ENCODE measurements around the gene C6orf15.

C6orf15 gene

DNA sequence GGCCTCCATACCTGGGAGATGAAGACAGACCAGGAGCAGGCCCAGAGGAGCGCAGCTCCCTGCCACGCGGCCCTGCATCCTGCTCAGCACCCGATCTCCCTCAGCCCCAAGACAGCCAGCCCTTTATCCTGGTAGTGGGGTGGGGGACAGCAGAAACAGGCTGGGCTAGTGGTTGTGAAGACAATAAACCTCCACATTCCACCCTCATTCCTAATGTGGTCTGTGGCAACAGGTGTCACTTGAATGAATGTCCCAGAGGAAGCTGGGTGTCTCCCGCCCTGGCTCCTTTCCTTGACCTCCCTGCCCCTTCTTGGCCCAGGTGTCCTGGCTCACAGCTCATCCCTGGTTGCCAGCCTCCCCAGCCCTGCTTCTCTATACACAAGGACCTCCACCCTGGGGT lies at the start of gene C6orf15:
Gene C6orf15 (minus strand): TSS at position 98 of the 400 bp plus-strand sequence. CDS start 20 bp downstream, at position 78.
- in situ Hi-C loops (cut with MboI; ENCODE audit: low sequenced_read_pairs): no loop called here

DNA sequence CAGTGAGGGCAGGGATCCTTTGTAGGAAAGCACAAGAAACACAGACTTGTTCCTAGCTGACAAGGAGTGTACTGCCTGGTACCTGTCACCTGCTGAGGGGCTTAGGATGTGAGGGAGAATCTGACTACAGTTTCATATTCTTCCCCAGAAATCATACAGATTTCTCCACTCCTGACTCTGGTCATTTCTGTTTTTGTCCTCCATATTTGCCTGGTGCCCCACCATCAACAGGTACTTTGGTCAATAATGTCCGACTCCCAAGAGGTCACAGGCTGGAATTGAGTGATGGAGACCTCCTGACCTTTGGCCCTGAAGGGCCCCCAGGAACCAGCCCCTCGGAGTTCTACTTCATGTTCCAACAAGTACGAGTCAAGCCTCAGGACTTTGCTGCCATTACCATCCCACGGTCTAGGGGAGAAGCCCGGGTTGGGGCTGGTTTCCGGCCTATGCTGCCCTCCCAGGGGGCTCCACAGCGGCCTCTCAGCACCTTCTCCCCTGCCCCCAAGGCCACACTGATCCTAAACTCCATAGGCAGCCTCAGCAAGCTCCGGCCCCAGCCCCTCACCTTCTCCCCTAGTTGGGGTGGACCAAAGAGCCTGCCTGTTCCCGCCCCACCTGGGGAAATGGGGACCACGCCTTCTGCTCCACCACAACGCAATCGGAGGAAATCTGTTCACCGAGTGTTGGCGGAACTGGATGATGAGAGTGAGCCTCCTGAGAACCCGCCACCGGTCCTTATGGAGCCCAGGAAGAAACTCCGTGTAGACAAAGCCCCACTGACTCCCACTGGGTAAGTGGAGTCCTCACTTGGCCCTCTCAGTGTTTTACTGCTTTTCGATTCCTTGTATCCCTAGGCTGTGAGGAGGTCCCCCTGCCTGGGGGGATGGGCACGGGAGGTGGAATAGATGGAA lies 49.1 kb upstream of the C6orf15 start:
- in situ Hi-C loops (cut with MboI; ENCODE audit: low sequenced_read_pairs): no loop called here

DNA sequence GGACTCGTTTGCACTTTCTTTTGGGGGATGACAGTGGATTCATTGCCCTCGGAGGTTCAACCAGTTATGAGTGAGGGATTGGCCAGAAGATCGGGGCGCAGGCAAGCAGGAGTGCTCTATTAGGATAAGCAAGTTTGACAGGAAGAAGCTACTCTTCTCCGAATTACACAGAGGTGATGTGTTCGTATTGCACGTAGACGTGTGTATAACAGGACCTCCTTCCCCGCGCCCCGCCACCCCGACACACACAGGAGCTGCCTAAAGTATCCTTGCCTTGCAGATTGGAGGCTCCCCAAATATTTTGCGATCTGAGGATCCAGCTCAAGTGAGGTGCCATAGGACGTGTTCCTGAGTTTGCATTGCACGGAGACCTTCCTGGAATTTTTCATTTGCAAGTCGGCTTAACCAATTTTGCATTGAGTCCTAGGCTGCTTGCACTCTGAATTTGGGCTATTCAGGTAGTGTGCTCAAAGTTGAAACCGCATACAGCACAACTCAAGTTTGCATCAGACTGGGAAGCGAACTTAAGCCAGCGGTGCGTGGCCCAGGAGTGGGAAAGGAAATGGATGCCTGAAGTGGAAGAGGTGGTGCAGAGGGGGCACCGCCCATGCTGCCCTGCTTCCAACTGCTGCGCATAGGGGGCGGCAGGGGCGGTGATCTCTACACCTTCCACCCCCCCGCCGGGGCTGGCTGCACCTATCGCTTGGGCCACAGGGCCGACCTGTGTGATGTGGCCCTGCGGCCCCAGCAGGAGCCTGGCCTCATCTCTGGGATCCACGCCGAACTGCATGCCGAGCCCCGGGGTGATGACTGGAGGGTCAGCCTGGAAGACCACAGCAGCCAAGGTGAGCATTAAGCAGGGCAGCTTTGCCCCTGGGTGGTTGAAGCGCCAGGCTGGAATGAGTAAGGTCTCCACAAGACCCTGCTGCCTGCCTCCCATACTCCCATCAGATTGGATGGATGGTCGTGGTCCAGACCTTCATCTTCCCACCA lies 46.8 kb upstream of the C6orf15 start:
- in situ Hi-C loops (cut with MboI; ENCODE audit: low sequenced_read_pairs): no loop called here

DNA sequence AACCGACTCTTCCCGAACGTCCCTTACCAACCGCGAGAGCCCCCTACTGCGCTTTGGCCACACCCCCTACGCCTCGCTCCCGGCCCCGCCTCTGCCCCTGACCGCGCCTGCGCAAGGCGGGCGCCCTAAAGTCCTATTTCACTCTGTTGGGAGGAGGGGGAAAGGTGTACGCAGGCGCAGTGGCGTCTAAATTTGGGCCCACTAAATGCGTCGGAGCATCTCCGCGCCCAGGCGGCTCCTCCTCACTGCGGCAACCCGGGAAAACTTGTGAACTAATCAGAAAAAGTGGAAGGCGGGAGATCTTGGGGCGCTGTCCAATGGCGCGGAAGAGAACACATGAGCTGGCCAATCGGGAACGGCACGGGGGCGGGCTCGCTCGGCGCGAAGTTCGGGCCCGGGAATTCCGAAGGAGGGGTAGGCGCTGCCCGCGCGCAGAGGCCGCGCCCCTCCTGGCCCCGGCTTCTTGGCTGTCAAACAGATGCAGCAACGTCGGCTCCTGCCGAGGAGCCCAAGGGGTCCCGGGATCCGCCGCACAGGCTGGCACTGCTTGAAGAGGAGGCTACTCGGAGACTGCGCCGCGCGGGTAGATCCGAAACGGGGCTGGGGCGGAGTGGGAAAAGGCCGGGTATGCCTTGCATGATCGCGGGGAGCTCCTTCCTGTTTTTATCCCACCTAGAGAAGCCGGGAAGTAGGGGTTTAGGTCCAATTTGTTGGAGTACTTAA lies 45.9 kb upstream of the C6orf15 start, which contains the start of gene TCF19:
Gene TCF19 (plus strand): TSS at position 450 of the 723 bp plus-strand sequence. CDS start 881 bp downstream, outside the sequence.
- in situ Hi-C loops (cut with MboI; ENCODE audit: low sequenced_read_pairs): no loop called here

DNA sequence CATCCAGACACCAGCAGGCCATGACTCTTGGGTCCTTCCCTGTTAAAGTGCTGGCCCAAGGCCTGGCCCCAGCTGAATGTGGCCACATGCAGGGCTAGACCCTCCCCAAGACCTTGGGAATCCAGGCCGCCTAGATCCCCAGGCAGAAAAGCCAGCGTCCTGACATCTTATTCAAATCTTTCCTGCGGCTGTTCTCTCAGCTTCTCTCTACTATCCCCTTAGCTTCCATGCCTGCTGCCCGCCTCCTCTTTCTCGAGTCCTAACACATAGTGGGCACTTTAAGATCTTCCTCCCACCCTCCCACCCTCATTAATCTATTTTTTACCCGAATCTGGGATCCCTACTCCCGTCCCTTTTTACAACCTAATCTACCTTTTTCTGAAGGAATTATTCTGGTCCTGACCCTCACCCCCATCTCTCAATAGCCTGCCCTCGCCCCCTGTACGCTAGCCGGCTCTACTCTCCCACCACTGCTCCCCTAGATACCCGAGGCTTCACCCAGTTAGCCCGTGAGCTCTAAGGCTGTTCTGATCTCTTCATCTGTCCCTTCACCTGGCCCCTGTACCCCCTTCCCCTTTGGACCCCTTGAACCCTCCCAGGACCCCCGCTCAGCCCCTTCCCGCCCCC lies 45.3 kb upstream of the C6orf15 start, which contains the start of gene CCHCR1:
Gene CCHCR1 (minus strand): TSS at position 290 of the 627 bp plus-strand sequence. CDS start 202 bp downstream, at position 88.
- in situ Hi-C loops (cut with MboI; ENCODE audit: low sequenced_read_pairs): no loop called here

DNA sequence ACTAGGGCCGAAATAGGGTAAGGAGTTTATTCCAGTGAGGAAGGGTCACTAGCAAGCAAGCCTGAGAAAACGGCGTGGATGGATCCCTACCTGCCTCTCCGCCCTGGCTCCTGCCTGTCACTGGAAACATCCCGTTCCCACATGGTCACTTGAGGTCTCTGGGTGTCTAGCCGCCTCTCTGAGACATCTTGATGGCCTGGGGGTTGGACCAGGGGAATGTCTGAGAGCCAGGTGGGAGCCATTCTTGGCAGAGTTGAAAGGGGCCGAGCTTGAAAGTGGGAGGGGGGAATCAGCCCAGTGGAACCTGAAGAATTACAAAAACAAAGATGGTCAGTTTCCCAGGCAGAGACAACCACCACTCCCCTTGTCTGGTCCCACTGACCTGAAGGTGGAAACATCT lies 44.3 kb upstream of the C6orf15 start:
- in situ Hi-C loops (cut with MboI; ENCODE audit: low sequenced_read_pairs): no loop called here

DNA sequence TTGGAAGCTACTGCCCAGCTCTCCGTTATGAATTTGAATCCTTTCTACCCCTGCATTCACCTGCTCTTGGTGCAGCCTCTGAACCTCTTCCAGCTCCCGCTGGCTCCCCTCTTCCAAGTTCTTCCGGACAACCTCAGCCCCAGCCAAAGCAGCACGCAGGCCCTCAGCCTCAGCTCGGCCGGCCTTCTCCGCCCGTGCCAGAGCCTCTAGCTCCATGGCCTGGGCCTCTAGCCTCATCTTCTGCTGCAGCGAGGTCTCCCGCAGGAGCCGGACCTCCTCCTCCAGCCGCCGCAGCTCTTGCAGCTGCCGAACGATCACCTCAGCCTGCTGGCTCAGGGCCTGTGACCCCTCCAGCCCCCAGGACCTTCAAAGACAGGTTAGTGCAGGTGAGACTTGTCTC lies 42.1 kb upstream of the C6orf15 start:
- in situ Hi-C loops (cut with MboI; ENCODE audit: low sequenced_read_pairs): no loop called here

DNA sequence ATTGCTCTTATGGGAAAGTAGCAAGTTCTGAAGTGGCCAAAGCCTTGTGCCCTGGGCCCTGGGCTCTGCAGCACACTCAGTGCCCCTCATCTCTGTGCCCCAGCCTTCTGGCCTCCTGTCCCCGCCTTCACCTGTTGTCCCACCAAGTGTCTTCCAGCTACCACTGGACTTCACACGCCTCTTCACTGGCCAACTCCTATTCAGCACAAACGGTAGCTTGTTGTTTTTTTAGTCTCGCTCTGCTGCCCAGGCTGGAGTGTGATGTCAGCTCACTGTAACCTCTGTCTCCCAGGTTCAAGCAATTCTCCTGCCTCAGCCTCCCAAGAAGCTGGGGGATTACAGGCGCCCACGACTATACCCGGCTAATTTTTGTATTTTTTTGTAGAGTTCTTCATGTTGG lies 40.4 kb upstream of the C6orf15 start:
- in situ Hi-C loops (cut with MboI; ENCODE audit: low sequenced_read_pairs): no loop called here

DNA sequence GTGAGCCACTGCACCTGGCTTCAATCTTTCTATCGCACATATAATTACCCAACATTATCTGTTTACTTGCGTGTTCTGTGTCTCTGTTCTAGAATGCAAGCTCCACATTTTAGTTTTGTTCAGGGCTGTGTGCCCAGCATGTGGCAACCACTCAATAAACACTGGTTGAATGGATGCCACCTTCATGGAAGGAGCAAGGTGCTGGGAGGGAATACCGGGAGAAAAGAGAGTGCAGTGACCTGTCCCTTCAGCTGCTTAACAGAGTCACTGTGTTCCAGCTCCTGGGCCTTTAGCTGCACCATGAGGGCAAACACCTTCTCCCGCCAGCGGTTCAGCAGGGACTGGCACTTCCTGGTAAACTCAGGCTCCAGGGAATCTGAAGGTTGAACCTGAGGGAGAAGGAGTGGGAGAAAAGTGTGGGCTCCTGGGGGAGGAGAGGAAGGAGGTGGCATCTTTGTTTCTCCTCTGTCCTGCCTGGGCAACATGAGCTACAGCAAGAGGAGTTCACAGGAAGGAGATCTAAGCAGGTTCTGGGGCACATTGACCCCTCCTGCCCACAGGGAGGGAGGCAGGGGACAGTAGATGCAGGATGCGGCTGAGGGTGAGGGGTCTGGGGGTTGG lies 37.6 kb upstream of the C6orf15 start:
- in situ Hi-C loops (cut with MboI; ENCODE audit: low sequenced_read_pairs): no loop called here

DNA sequence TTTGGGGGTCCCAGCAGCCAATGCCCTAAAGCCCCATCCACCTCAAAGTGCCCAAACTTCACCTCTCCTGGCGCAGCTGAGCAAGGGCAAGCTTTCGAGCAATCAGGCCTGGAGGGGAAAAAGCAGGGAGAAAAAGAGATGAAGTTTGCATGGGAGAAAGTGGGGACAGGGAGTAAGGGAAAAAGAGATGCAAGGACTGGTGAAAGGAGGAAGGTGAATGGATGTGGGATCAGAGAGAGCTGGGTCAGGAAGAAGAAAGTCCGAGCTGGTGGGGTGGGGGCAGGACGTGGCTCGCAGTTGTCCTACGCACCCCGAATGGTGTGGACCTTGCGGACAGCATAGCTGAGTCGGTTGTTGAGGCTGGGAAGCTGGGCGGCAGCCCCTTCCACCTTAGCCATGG lies 33.0 kb upstream of the C6orf15 start:
- in situ Hi-C loops (cut with MboI; ENCODE audit: low sequenced_read_pairs): no loop called here

DNA sequence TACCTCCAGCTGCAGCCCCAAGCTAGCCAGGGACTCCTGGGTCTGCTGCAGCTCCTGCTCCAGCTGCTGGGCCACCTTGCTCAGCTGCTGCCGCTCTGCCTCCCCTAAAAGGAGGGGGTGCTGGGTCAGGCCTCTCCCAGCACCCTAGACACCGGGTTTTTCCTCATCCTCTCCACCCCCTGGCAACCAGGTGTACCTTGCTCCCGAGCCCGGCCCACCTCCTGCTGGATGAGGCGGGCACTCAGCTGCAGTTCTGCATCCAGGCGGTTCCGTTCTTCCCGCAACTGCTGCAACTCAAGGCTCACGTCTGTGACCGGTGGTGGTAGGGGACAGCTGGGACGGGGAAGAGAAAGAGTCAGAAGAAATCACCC lies 32.6 kb upstream of the C6orf15 start:
- in situ Hi-C loops (cut with MboI; ENCODE audit: low sequenced_read_pairs): no loop called here

DNA sequence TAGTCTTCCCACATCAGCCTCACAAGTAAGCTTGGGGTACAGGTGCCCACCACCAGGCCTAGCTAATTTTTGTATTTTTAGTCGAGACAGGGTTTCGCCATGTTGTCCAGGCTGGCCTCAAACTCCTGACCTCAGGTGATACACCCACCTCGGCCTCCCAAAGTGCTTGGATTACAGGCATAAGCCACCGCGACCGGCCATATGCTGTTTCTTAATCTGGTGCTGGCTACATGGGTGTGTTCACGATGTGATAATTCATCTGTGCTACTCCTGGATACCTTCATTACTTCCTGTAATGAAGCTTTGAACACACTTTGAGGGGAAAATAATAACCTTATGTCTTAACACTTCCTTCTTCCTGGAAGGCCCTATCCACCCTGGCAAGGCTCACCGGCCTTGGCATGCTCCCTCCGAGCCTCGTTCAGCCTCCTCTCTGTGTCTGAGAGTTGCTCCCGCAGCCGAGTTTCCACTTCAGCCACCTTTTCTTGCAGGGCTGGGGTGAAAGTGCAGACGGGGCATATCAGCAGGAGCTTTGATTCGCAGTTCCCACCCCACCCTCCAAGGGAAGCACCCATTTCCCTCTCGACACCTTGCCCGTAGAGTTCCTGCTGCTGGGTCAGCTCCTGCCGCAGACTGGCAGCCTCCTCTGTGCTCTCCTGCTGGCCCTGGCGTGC lies 32.1 kb upstream of the C6orf15 start:
- in situ Hi-C loops (cut with MboI; ENCODE audit: low sequenced_read_pairs): no loop called here

DNA sequence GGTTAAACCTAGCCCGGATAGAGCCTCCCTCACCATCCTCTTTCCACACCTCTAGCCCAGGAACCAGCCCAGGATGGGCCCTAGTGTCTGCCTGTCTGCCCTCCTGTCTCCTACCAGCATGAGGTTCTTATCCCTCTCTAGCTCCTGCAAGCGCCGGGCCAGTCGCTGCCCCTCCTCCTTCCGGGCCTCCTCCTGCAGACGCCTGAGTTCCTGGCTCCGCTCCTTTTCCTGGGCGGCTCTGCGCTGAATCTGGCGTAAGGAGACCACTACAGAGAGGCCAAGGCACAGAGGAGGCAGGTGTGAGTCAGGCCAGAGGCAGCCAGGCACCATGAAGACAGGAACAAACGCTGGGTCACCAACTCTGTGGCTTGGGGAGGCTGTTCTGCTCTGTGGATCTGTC lies 30.8 kb upstream of the C6orf15 start:
- in situ Hi-C loops (cut with MboI; ENCODE audit: low sequenced_read_pairs): no loop called here

DNA sequence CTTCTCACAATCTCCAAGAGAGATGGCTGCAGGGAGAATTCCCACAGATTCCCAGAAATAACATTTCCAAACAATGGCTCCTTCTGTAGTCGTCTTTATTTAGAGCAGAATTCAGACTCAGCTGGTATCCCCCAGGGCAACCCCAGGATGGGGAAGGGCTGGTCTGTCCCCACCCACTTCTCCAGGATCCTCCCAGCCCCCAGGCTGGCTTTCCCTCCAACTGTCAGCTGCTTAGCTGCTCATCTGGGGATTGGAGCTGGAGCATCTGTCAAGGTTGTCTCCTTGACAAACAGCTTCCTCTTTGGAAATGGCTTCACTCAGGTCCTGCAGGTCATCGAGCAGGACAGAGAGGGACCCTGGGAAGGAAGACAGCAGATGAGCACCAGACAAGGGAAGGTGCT lies 30.0 kb upstream of the C6orf15 start:
- in situ Hi-C loops (cut with MboI; ENCODE audit: low sequenced_read_pairs): no loop called here

DNA sequence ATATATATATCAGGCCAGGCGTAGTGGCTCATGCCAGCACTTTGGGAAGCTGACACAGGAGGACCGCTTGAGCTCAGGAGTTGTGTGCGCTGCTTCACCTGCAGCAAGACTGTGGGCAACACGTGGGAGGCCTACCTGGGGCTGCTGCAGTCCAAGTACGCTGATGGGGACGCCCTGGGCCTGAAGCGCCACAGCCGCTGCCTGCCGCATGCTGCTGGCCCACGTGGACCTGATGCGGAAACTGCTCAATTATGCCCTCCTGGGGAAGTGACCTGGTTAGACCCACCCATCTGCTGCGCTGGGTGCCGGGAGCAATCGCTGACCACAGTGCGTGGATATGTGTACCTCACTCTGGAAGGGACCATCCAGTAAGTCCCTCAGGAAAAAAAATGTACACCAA lies 28.3 kb upstream of the C6orf15 start:
- in situ Hi-C loops (cut with MboI; ENCODE audit: low sequenced_read_pairs): no loop called here

DNA sequence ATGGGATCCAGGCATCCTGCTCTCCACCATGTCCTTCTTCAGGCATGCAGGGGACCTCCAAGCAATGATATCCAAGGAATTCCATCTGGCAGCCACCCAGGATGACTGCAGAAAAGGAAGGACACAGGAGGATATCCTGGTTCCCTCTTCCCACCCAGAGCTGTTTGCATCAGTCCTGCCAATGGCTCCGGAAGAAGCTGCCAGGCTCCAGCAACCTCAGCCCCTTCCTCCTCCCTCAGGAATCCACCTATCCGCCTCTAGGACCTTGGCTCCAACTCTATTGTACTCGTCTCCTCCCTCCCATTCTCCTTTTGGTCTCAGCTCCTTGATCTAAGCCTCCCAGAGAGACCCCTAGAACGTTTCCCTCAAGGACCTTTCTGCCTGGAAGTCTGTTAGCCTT lies 27.2 kb upstream of the C6orf15 start:
- in situ Hi-C loops (cut with MboI; ENCODE audit: low sequenced_read_pairs): loop anchor here (5.0 to 10.0 kb wide), 2 partner anchors 48 to 225 kb away; no protein-coding TSS in a partner anchor

DNA sequence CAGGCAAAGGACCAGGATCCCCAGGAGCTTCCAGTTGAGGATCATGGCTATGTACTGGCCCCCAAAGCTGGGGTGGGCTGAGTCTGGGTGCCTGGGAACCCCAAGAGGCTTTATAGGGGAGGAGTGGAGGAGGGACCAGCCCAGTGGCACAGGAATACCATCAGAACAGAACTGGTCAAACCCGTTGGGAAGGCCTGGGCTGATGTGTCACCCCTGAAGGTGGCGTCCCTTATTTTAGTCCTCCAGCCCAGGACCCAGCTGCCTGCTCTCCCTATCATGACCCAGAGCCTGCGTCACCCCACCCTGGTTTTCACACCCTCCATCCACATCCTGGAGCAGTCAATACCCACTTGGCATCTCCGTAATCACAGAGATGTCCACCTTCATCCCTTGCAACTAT lies 26.6 kb upstream of the C6orf15 start, which contains the start of gene PSORS1C2:
Gene PSORS1C2 (minus strand): TSS at position 85 of the 400 bp plus-strand sequence. CDS start 40 bp downstream, at position 45.
- in situ Hi-C loops (cut with MboI; ENCODE audit: low sequenced_read_pairs): loop anchor here (5.0 to 10.0 kb wide), 2 partner anchors 48 to 226 kb away; no protein-coding TSS in a partner anchor

DNA sequence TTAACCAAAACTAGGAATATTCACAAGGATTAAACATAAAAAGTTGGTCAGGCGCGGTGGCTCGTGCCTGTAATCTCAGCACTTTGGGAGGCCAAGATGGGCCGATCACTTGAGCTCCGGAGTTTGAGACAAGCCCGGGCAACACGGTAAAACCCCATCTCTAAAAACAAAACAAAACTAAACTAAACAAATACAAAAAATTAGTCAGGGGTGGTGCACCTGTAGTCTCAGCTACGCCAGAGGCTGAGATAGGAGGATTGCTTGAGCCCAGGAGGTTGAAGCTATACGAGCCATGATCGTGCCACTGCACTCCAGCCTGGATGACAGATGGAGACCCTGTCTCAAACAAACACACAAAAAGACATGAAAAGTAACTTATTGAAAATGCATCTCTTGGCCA lies 23.3 kb upstream of the C6orf15 start:
- in situ Hi-C loops (cut with MboI; ENCODE audit: low sequenced_read_pairs): loop anchor here (5.0 to 10.0 kb wide), 2 partner anchors 52 to 229 kb away; no protein-coding TSS in a partner anchor

DNA sequence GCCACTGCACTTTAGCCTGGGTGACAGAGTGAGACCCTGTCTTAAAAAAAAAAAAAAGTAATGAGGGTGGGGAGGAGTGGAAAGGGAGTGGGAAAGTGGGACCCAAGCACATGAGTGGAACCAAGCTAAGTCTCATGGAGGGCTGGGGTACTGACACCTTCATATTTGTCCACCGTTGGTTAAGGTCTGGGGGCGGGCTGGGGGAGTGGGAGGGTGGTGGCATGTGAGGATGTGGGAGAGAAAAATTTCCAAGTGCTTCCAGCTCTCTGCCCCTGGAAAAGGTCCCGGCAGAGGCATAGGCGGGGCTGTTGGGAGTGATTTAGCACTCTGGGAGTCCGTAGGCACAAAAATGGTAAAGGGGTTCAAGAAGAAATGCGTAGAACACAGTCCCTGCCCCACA lies 20.4 kb upstream of the C6orf15 start:
- in situ Hi-C loops (cut with MboI; ENCODE audit: low sequenced_read_pairs): loop anchor here (10.0 kb wide), 1 partner anchor 232 kb away; no protein-coding TSS in a partner anchor

All from HL-60/S4 (cell line).